SU-DHL-6 (cell line): Measurements from ENCODE around the gene STX19.
"Not testable (repeated sequence)": the region's sequence is repeated elsewhere in the genome, so short reads cannot be mapped to it uniquely, and the experiment has no call there.

Experiments
- H2AFZ ChIP-seq: fragments of 200-600 bp; sonication (generic); 2 replicates; pipeline ENCODE4 v1.6.1; 2014; ENCODE audit warnings: low read depth, mild to moderate bottlenecking, moderate library complexity, mixed read lengths, antibody characterized with exemption, low read length; ENCODE audit not compliant: severe bottlenecking
- H3F3A ChIP-seq: fragments of 200-600 bp; shearing (Covaris generic); 2 replicates; pipeline ENCODE4 v1.6.0; 2016; ENCODE audit warnings: antibody characterized with exemption, mild to moderate bottlenecking; ENCODE audit not compliant: insufficient read depth
- H3K27ac ChIP-seq: fragments of 200-600 bp; sonication (generic); 2 replicates; pipeline ENCODE4 v1.5.1; 2016; ENCODE audit warnings: low read depth, mild to moderate bottlenecking, low read length, moderate library complexity, mixed read lengths
- H3K27me3 ChIP-seq: fragments of 200-600 bp; sonication (generic), shearing (Covaris generic); 2 replicates; pipeline ENCODE4 v1.6.0; 2014; ENCODE audit warnings: mild to moderate bottlenecking, low read length
- H3K36me3 ChIP-seq: fragments of 200-600 bp; sonication (generic); 2 replicates; pipeline ENCODE4 v1.6.1; 2014; ENCODE audit warnings: mild to moderate bottlenecking, low read length, mixed read lengths
- H3K4me2 ChIP-seq: fragments of 300-600, 200-600 bp; shearing (Covaris generic), sonication (generic); 2 replicates; pipeline ENCODE4 v1.6.0; 2014; ENCODE audit warnings: low read length, low read depth, mild to moderate bottlenecking; ENCODE audit not compliant: poor library complexity, severe bottlenecking
- H3K4me3 ChIP-seq: fragments of 200-600 bp; sonication (generic); 2 replicates; pipeline ENCODE4 v1.5.1; 2014; ENCODE audit warnings: antibody characterized with exemption, low read length, mild to moderate bottlenecking, mixed read lengths; ENCODE audit not compliant: insufficient read depth, poor library complexity, severe bottlenecking
- H3K79me2 ChIP-seq: fragments of 200-600 bp; sonication (generic); 2 replicates; pipeline ENCODE4 v1.6.1; 2014; ENCODE audit warnings: mild to moderate bottlenecking, low read length, moderate library complexity; ENCODE audit not compliant: insufficient read depth
- H3K9ac ChIP-seq: fragments of 200-600 bp; sonication (generic); 2 replicates; pipeline ENCODE4 v1.7.0; 2014; ENCODE audit warnings: mild to moderate bottlenecking, low read length
- H3K9me2 ChIP-seq: fragments of 200-600 bp; sonication (generic); replicated peaks from 2 replicates; pipeline ENCODE4 v1.6.1; 2014; ENCODE audit warnings: low read length; ENCODE audit not compliant: insufficient read depth
- H3K9me3 ChIP-seq: fragments of 200-600 bp; sonication (generic); 2 replicates; pipeline ENCODE4 v1.6.1; 2014; ENCODE audit warnings: low read length, mixed read lengths; ENCODE audit not compliant: insufficient read depth
- H4K20me1 ChIP-seq: fragments of 200-600 bp; sonication (generic); 2 replicates; pipeline ENCODE4 v1.6.1; 2014; ENCODE audit warnings: low read depth, mild to moderate bottlenecking, antibody characterized with exemption, low read length, moderate library complexity, mixed read lengths
- EZH2phosphoT487 ChIP-seq: fragments of 200-600 bp; sonication (generic), shearing (Covaris generic); conservative IDR thresholded peaks from 2 replicates; pipeline ENCODE4 v1.6.1; 2018; ENCODE audit warnings: mild to moderate bottlenecking, antibody characterized with exemption, low read length, moderate library complexity, mixed read lengths
- TF ChIP-seq, protein P1 (sequence below): fragments of 200-600 bp; sonication (generic); IDR thresholded peaks from one replicate; pipeline ENCODE4 v1.5.1; 2017; ENCODE audit warnings: antibody characterized with exemption, mild to moderate bottlenecking, low read length, moderate library complexity; ENCODE audit not compliant: insufficient read depth, poor library complexity, severe bottlenecking

The STX19 gene

DNA sequence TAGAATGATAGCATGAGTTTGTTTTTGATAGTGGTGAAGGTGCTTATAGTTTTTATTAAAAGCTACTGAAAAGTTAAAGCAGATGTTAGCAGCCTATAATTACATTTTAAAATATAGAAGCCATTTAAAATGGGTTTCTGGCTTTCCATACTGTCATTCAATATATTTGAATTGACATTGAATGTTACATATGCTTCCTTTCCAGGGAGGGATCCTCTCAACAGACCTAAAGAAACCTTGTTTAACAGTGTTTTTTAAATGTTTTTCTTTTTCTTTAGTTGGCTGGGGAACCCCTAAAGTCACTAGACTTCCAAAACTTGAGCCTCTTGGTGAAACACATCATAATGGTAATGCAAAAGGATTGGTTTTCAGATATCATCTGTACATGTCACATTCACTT lies 22.1 kb upstream of the STX19 start:
- TF ChIP-seq EZH2phosphoT487: no peak
- TF ChIP-seq, protein P1, sequence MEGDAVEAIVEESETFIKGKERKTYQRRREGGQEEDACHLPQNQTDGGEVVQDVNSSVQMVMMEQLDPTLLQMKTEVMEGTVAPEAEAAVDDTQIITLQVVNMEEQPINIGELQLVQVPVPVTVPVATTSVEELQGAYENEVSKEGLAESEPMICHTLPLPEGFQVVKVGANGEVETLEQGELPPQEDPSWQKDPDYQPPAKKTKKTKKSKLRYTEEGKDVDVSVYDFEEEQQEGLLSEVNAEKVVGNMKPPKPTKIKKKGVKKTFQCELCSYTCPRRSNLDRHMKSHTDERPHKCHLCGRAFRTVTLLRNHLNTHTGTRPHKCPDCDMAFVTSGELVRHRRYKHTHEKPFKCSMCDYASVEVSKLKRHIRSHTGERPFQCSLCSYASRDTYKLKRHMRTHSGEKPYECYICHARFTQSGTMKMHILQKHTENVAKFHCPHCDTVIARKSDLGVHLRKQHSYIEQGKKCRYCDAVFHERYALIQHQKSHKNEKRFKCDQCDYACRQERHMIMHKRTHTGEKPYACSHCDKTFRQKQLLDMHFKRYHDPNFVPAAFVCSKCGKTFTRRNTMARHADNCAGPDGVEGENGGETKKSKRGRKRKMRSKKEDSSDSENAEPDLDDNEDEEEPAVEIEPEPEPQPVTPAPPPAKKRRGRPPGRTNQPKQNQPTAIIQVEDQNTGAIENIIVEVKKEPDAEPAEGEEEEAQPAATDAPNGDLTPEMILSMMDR: no peak
- Histone ChIP-seq H3K9ac (no peak overlapping the region), H3K27ac (no peak overlapping the region)

DNA sequence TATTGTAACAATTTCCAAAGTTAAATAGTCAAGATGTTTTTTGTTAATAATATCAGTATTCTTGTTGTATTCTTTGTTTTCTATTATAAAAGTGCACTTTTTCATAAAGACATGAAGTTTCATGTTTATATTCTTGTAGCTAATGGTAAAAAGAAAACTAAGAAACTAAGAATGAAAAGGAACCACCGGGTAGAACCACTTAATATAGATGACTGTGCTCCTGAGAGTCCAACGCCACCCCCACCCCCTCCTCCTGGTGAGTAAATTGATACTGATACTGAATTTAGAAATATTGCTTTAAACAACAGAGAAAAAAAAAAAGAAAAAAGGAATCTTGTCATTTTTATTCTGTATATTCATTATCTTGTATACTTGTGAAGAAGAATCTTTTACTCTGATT lies 20.9 kb upstream of the STX19 start:
- no peaks in the 10 kb centered on the region for H3K27me3 ChIP-seq
- peaks cover 3% of the 10 kb centered on the region; the same call in 1 of the 2 replicates for H3K36me3 ChIP-seq
- H3K4me3 ChIP-seq: no peak overlapping the region
- no peak overlapping the region for H3K27ac ChIP-seq
- no peak overlapping the region for H3K9ac ChIP-seq
- H3K9me3 ChIP-seq: no peaks in the 10 kb centered on the region
- H3K9me2 ChIP-seq: no peaks in the 10 kb centered on the region
- no peak overlapping the region for H3K4me2 ChIP-seq
- no peaks in the 10 kb centered on the region for H4K20me1 ChIP-seq
- no peak for TF ChIP-seq EZH2phosphoT487
- TF ChIP-seq, protein P1: no peak
- no peak overlapping the region for H2AFZ ChIP-seq
- H3K79me2 ChIP-seq: no peaks in the 10 kb centered on the region
- no peaks in the 10 kb centered on the region; the same call in 1 of the 2 replicates for H3F3A ChIP-seq

More for the DNA sequence above, 22.1 kb upstream of the STX19 start:
- H3K79me2 ChIP-seq: no peaks in the 10 kb centered on the region
- no peaks in the 10 kb centered on the region for H3K9me3 ChIP-seq
- peaks cover 2% of the 10 kb centered on the region; the same call in 1 of the 2 replicates for H3F3A ChIP-seq
- H3K4me3 ChIP-seq: no peak overlapping the region
- no peaks in the 10 kb centered on the region for H4K20me1 ChIP-seq
- no peak overlapping the region for H3K4me2 ChIP-seq
- H3K27me3 ChIP-seq: no peaks in the 10 kb centered on the region
- no peak overlapping the region for H2AFZ ChIP-seq
- H3K36me3 ChIP-seq: peaks cover 3% of the 10 kb centered on the region; the same call in 1 of the 2 replicates
- no peaks in the 10 kb centered on the region for H3K9me2 ChIP-seq

DNA sequence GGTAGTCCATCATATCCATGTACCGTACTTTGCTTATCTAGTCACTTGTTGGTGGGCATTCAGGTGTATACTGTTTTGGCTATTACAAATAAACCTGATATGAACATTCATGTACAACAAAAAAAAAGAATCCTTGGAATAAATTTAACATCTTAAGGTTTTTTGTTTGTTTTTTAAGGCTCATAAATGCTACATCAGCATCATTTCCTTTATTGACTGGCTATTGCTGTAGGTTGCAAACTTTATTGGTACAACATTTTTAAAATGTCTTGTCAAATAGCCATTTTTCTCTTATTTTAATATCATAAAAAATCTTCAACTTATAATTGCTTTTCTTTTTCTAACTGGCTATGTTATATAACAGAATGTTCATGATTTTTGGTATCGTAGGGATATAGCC lies 18.1 kb upstream of the STX19 start:
- Histone ChIP-seq H3K36me3 (no peaks in the 10 kb centered on the region), H3K27ac (no peak overlapping the region), H3F3A (peaks cover 5% of the 10 kb centered on the region; the same call in 1 of the 2 replicates), H2AFZ (no peak overlapping the region), H4K20me1 (no peaks in the 10 kb centered on the region), H3K9me2 (no peaks in the 10 kb centered on the region), H3K4me3 (no peak overlapping the region), H3K9me3 (no peaks in the 10 kb centered on the region), H3K27me3 (no peaks in the 10 kb centered on the region), H3K4me2 (no peak overlapping the region), H3K79me2 (no peaks in the 10 kb centered on the region), H3K9ac (no peak overlapping the region)
- TF ChIP-seq, protein P1: no peak
- TF ChIP-seq EZH2phosphoT487: no peak

DNA sequence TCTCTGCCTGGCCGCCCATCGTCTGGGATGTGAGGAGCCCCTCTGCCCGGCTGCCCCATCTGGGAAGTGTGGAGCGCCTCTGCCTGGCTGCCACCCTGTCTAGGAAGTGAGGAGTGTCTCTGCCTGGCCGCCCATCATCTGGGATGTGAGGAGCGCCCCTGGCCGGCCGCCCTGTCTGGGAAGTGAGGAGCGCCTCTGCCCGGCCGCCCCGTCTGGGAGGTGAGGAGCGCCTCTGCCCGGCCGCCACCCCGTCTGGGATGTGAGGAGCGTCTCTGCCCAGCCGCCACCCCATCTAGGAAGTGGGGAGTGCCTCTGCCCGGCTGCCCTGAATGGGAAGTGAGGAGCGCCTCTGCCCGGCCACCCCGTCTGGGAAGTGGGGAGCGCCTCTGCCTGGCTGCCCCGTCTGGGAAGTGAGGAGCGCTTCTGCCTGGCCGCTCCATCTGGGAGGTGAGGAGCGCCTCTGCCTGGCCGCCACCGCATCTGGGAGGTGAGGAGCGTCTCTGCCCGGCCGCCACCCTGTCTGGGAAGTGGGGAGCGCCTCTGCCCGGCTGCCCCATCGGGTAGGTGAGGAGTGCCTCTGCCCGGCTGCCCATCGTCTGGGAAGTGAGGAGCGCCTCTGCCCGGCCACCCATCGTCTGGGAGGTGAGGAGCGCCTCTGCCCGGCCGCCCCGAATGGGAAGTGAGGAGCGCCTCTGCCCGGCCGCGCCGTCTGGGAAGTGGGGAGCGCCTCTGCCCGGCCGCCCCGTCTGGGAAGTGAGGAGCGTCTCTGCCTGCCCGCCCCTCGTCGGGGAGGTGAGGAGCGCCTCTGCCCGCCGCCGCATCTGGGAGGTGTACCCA lies 15.9 kb upstream of the STX19 start:
- not testable (repeated sequence) for H3K36me3 ChIP-seq, H3K9ac ChIP-seq, H3K79me2 ChIP-seq, H3K4me3 ChIP-seq, H2AFZ ChIP-seq, H3K4me2 ChIP-seq, H3K27me3 ChIP-seq, H3K27ac ChIP-seq, H3K9me3 ChIP-seq, H4K20me1 ChIP-seq, H3F3A ChIP-seq, H3K9me2 ChIP-seq
